Fibroblast of villous mesenchyme (primary cell): ENCODE results near the gene MVP. TPM values are rescaled to one million over a fixed set of nuclear protein-coding genes. Genes with fewer than 3 reads are reported as not detected.
A peak's percentile ranks its signal among the peaks of the same experiment; 100 is the strongest.

ENCODE experiments used
- DNase-seq: peaks from one replicate; pipeline ENCODE4 v3.0.0-alpha.2; 2010; ENCODE audit warnings: low read depth
- H3K4me3 ChIP-seq: 2 replicates; pipeline ENCODE4 v1.5.1; 2011; ENCODE audit warnings: low read depth, mild to moderate bottlenecking, low read length
- CTCF ChIP-seq: IDR thresholded peaks from 2 replicates; pipeline ENCODE4 v1.5.1; 2012; ENCODE audit warnings: low read depth, mild to moderate bottlenecking, low read length; ENCODE audit not compliant: insufficient read depth
- total RNA-seq: library from RNA; depleted of rRNA; stranded (reverse); fragments of >200 nt; gene quantifications from 2 replicates; pipeline ENCODE4 v1.2.3, GENCODE V29; 2012

MVP gene
- total RNA-seq, 1 donor: 211 TPM

GRCh38 chr16:29854520-29855100, 34.3 kb downstream of the MVP start:
- no peak for TF ChIP-seq CTCF
- H3K4me3 ChIP-seq: no peak overlapping the region
- no peak for DNase-seq

GRCh38 chr16:29857133-29857760, 37.0 kb downstream of the MVP start:
- no peak overlapping the region for H3K4me3 ChIP-seq
- DNase-seq: peak; percentile 96
- no peak for TF ChIP-seq CTCF

DNA sequence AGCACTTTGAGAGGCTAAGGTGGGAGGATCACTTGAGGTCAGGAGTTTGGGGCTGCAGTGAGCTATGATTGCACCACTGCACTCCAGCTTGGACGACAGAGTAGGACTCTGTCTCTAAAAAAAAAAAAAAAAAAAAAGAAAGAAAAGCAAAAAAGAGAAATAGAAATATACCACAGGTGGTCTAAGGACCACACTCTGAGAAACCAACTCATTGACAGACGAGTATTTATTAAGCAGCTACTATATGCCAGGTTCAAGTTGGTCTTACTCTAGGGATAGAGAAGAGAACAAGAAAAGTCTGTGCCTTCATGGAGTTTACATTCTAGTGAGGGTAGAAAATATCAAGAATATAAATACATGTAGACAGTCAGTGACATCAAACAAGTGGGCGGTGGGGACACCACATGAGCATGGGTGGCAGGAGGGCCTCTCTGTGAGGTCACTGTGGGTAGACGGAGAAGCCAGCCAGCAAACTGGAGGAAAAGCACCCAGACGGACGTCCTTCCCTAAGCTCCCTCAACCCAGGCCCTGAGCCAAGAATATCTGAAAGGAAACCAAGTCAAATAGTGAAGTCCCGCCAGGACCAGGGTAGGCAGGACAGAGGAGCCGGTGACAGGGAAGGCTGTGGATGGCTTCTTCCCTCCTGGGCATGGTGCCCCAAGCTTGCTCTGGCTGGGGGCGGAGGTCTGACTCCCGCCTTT, 38.0 kb downstream of the MVP start:
- TF ChIP-seq CTCF: no peak
- DNase-seq: no peak
- H3K4me3 ChIP-seq: no peak overlapping the region

DNA sequence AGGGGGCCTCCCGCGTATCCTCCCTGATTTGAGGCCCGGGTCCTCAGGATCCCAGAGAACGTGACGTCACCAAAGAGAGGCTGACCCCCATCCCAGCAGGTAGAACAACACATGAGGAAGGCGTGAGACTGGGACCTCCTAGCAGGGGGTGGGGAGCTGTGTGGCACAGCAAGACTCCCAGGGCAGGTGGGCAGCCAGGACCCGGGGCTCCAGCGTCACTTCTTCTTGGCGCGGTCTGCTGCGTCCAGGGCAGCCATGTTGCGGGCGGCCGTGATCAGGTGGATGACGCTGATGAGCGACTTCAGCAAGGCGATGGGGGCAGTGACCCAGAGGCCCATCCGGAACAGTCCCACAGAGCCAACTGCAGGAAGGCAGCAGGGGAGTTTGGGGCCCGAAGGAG, 38.7 kb downstream of the MVP start:
- DNase-seq: no peak
- H3K4me3 ChIP-seq: no peak overlapping the region
- no peak for TF ChIP-seq CTCF

- no peak overlapping the region for H3K4me3 ChIP-seq
- TF ChIP-seq CTCF: no peak
- DNase-seq: no peak
These were observed 40.0 kb downstream of the MVP start for GRCh38 chr16:29860218-29860617.

DNA sequence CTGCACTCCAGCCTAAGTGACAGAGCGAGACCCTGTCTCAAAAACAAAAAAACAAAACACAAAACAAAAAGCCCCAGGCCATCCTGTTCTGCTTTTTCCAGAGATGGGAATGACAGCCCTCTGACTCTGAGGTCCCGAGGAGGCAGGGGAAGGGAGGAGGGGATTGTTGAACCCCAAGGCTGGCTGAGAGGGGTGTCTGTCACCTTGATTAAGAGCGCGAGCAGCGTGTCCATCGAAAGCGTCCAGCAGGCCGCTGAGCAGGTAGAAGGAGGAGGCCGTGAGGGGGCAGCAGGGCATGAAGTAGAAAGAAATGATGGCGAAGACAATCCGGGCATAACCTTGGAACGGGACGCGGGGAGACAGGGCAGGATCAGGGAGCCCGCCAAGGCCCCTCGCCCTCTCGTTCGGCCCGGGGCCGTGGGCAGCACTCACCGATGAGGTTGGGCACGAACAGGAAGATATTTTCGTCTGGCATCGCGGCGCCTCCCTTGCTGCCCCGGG, 42.2 kb downstream of the MVP start:
- H3K4me3 ChIP-seq: peak overlapping the region; percentile 88
- DNase-seq: peak; percentile 21
- TF ChIP-seq CTCF: peak; percentile 30
